ENCODE data around the gene CILP2. TPM values are rescaled to one million over a fixed set of nuclear protein-coding genes. Genes with fewer than 3 reads are reported as not detected.
A peak's percentile ranks its signal among the peaks of the same experiment; 100 is the strongest.

CILP2 gene
- total and polyA plus RNA-seq, 2 of the 8 experiments (the other 6 are each of a cell fraction or from before 2014, with no cell fraction given): 4.4 to 5.8 TPM

- no peak overlapping the region for H2BK5ac ChIP-seq (ENCODE audit: low read depth, low read length)
- FAIRE-seq: no peak
- no peak overlapping the region for H4K91ac ChIP-seq (replicated peaks; ENCODE audit: insufficient read length, low read length)
Observed at GRCh38 chr19:19558055-19558454, 20.0 kb downstream of the CILP2 start.

More at GRCh38 chr19:19558055-19558454, 20.0 kb downstream of the CILP2 start:
- DNase-seq (ENCODE audit: low read depth in 1 of 2, low spot score in 2 of 2): no peak
- Histone ChIP-seq H3K27ac (ENCODE audit: low read depth, low read length) (no peak overlapping the region), H4K8ac (ENCODE audit: extremely low read depth, insufficient read depth, low read length) (no peak overlapping the region), H3K79me1 (ENCODE audit: low read depth, low read length) (0 out of 2 replicates have a peak, but pooled peaks cover 2% of the 10 kb centered on the region), H2AK5ac (ENCODE audit: low read depth, low read length) (no peak overlapping the region), H4K20me1 (replicated peaks in 1 of 2; ENCODE audit: control insufficient read depth in 1 of 2, insufficient read depth in 2 of 2, low read length in 2 of 2) (no peaks in the 10 kb centered on the region), H2AFZ (ENCODE audit: low read length) (no peak overlapping the region), H2BK20ac (ENCODE audit: low read length) (no peak overlapping the region), H3K4ac (replicated peaks; ENCODE audit: insufficient read length, low read depth, low read length) (no peak overlapping the region), H2BK120ac (replicated peaks; ENCODE audit: low read depth, low read length) (no peak overlapping the region), H3K14ac (ENCODE audit: insufficient read length) (no peak overlapping the region), H3K18ac (ENCODE audit: extremely low read depth, low read length) (no peak overlapping the region), H3K79me2 (ENCODE audit: control insufficient read depth in 1 of 2, insufficient read depth in 2 of 2, low read length in 2 of 2) (no peaks in the 10 kb centered on the region), H2BK12ac (ENCODE audit: low read depth, low read length) (peak overlapping the region; percentile 27; the same call in 1 of the 2 replicates), H3K56ac (replicated peaks; ENCODE audit: insufficient read length, low read depth, low read length) (no peak overlapping the region), H3K23ac (ENCODE audit: insufficient read length) (no peak overlapping the region), H3K9ac (replicated peaks in 1 of 4; ENCODE audit: extremely low read depth in 1 of 4, low read depth in 3 of 4, low read length in 3 of 4) (no peak overlapping the region), H3K27me3 (replicated peaks in 1 of 4; ENCODE audit: control insufficient read depth in 3 of 4, extremely low read depth in 1 of 4, insufficient read depth in 3 of 4, low read length in 3 of 4) (no peaks in the 10 kb centered on the region), H3K4me1 (replicated peaks in 1 of 4; ENCODE audit: control insufficient read depth in 3 of 4, insufficient read depth in 4 of 4, low read length in 3 of 4) (peaks cover 0 to 4% (median 0%) of the 10 kb centered on the region in 4 experiments; a peak in 2 of 7 replicates), H3K36me3 (ENCODE audit: control insufficient read depth in 2 of 4, insufficient read depth in 4 of 4, low read length in 3 of 4) (no peaks in the 10 kb centered on the region), H3K4me2 (ENCODE audit: insufficient read depth in 1 of 2, low read depth in 2 of 2, low read length in 2 of 2) (no peak overlapping the region), H3K23me2 (ENCODE audit: low read depth, low read length) (no peaks in the 10 kb centered on the region), H4K5ac (ENCODE audit: insufficient read length, low read depth, low read length) (no peak overlapping the region), H2BK15ac (ENCODE audit: low read length) (no peak overlapping the region), H3K9me3 (ENCODE audit: insufficient read depth in 2 of 2, low read depth in 1 of 2, low read length in 1 of 2) (no peaks in the 10 kb centered on the region), H3K4me3 (ENCODE audit: extremely low read depth in 1 of 4, insufficient read depth in 2 of 4, low read depth in 3 of 4, low read length in 4 of 4) (no peak overlapping the region)
- TF ChIP-seq CBX8 (IDR thresholded peaks at IDR 0.05; ENCODE audit: borderline replicate concordance, low read depth, low read length) (no peak), CHD2 (IDR thresholded peaks at IDR 0.05; ENCODE audit: low read length) (no peak), ZNF274 (IDR thresholded peaks at IDR 0.05; ENCODE audit: borderline replicate concordance, extremely low read depth, low read length) (no peak), CREB1 (IDR thresholded peaks at IDR 0.05) (no peak), SP4 (IDR thresholded peaks at IDR 0.05; ENCODE audit: low read length) (no peak), CEBPB (IDR thresholded peaks at IDR 0.05; ENCODE audit: low read depth, low read length) (no peak)
- ChIA-PET CTCF (ENCODE audit: partially characterized antibody) (interaction anchor here (0.6 to 20.0 kb wide), 14 partner anchors 6 to 197 kb away, joined by 3 to 223 read pairs (median 6); partner anchors contain the start of gene GMIP), POLR2A (ENCODE audit: partially characterized antibody) (interaction anchor here (1.9 kb wide), 1 partner anchor 71 kb away, joined by 4 read pairs; no protein-coding TSS in a partner anchor)
- 90% methylated on average over 14 of the region's 15 CpGs; no CpG with 5 or more reads in 1 of the 2 experiments for WGBS, 2 experiments (ENCODE audit: extremely low coverage in 1 of 2, insufficient coverage in 1 of 2, insufficient read length in 1 of 2, insufficient replicate concordance in 2 of 2, low coverage in 1 of 2, low lambda C conversion rate in 2 of 2, missing lambda C conversion rate in 1 of 2)

Data from H1 (cell line).